Spleen (tissue), 11 donors: Measurements from ENCODE around the gene PACSIN1. TPM values are rescaled to one million over a fixed set of nuclear protein-coding genes. Genes with fewer than 3 reads are reported as not detected.
A peak's percentile ranks its signal among the peaks of the same experiment; 100 is the strongest.

Experiments used
- DNase-seq: peaks from one replicate; pipeline ENCODE4 v3.0.0-alpha.2; 2020
- H3K27ac ChIP-seq, 8 donors: fragments of 200-600 bp; sonication (generic) in 7 of 8; 1 replicate in 4 of 8; 2 replicates in 4 of 8; pipeline versions ENCODE4 v1.5.0 to v1.8.0; 2016 to 2021; ENCODE audit warnings: inconsistent platforms in 4 of 8, mild to moderate bottlenecking in 4 of 8, moderate library complexity in 1 of 8
- H3K27me3 ChIP-seq, 7 donors: fragments of 200-600 bp; sonication (generic) in 6 of 7; replicated peaks in 1 of 7; 1 replicate in 4 of 7; 2 replicates in 3 of 7; pipeline versions ENCODE4 v1.5.0 to v1.8.0; 2016 to 2021; ENCODE audit warnings: inconsistent platforms in 3 of 7, mild to moderate bottlenecking in 1 of 7
- H3K36me3 ChIP-seq, 6 donors: fragments of 200-600 bp; sonication (generic) in 5 of 6; 1 replicate in 4 of 6; 2 replicates in 2 of 6; pipeline versions ENCODE4 v1.5.0 to v1.8.0; 2016 to 2021; ENCODE audit warnings: inconsistent platforms in 2 of 6
- H3K4me1 ChIP-seq, 6 donors: fragments of 200-600 bp; sonication (generic) in 5 of 6; 1 replicate in 3 of 6; 2 replicates in 3 of 6; pipeline versions ENCODE4 v1.5.0 to v1.8.0; 2016 to 2021; ENCODE audit warnings: inconsistent platforms in 3 of 6
- H3K4me3 ChIP-seq, 8 donors: fragments of 200-600 bp; sonication (generic) in 7 of 8; 1 replicate in 4 of 8; 2 replicates in 4 of 8; pipeline versions ENCODE4 v1.5.0 to v1.8.0; 2016 to 2021; ENCODE audit warnings: inconsistent platforms in 4 of 8, mild to moderate bottlenecking in 4 of 8, moderate library complexity in 2 of 8
- H3K9me3 ChIP-seq, 8 donors: fragments of 200-600 bp; sonication (generic) in 7 of 8; 1 replicate in 4 of 8; 2 replicates in 4 of 8; pipeline versions ENCODE4 v1.5.0 to v1.8.0; 2016 to 2021; ENCODE audit warnings: inconsistent platforms in 4 of 8
- CTCF ChIP-seq, 11 experiments: fragments of 200-600 bp in 7 of 11; fragments of 450-650 bp in 4 of 11; sonication (generic) in 4 of 11; IDR thresholded peaks in 8 of 11; conservative IDR thresholded peaks in 3 of 11; 1 replicate in 7 of 11; 2 replicates in 4 of 11; pipeline versions ENCODE4 v1.4.0 to v1.8.0; 2016 to 2021; ENCODE audit warnings: antibody characterized with exemption in 11 of 11, inconsistent platforms in 4 of 11, mild to moderate bottlenecking in 1 of 11
- POLR2A ChIP-seq, 3 donors: fragments of 450-650 bp; IDR thresholded peaks; one replicate each; pipeline ENCODE4 v1.5.1; 2017; ENCODE audit warnings: antibody characterized with exemption in 3 of 3, mild to moderate bottlenecking in 1 of 3
- POLR2AphosphoS5 ChIP-seq, 3 donors: sonication (generic); formaldehyde crosslinking; IDR thresholded peaks; one replicate each; pipeline ENCODE4 v1.5.1; 2017; ENCODE audit warnings: antibody characterized with exemption in 3 of 3
- WGBS, 5 donors: extraction: QIAGEN DNeasy Blood & Tissue Kit in 3 of 5; methylation state at CpG; one replicate each; pipeline versions ENCODE4 v1.1.5 to v1.1.7; 2013 to 2018; 5-methylcytosine and 5-hydroxymethylcytosine counted together
- intact Hi-C: fragments of 100-400 bp; cut with DNase I; formaldehyde crosslinking; loops from one replicate; pipeline ENCODE4 v1.15.0; 2023; ENCODE audit warnings: low total_unique reads
- polyA plus RNA-seq, 3 donors: library from polyadenylated mRNA; stranded (reverse); fragments of 200-250 nt; gene quantifications; one replicate each; pipeline ENCODE4 v1.2.1, GENCODE V29; 2013
- total RNA-seq, 7 donors: library from RNA; depleted of rRNA in 3 of 7; stranded (reverse); fragments of >200 nt in 3 of 7; fragmentation: NEBNext Ultra II Directional in 4 of 7; extraction: Animal tissue kit (Norgen Biotek cat#: 25700) in 4 of 7; gene quantifications; one replicate each; pipeline versions ENCODE4 v1.1.0 to v1.2.1, GENCODE V29; 2016 to 2021
- donor health status: healthy with polysubstance abuse.
- donor health status: DM: no; HTN: no; CAD: no; lungs with moderate emphysema.
- donor health status: DM: no; HTN: no; CAD: no.
- donor health status: Bipolar disorder and iron deficiency.
- donor health status: healthy.
- donor health status: DM: no; HTN: no; CAD: no.
- donor health status: DM: yes; HTN: yes; CAD: no.

PACSIN1 gene
- total and polyA plus RNA-seq, 10 donors = 0.66 to 2.8 (median 1.3) TPM

GRCh38 chr6:34511915-34512737 lies 46.2 kb downstream of the PACSIN1 start:
- Histone ChIP-seq H3K36me3 (no peaks in the 10 kb centered on the region), H3K9me3 (peaks cover 0 to 15% (median 9%) of the 10 kb centered on the region in 8 donors), H3K27me3 (peaks cover 0 to 32% (median 10%) of the 10 kb centered on the region in 7 donors), H3K27ac (no peak overlapping the region), H3K4me1 (peaks cover 0 to 8% (median 0%) of the 10 kb centered on the region in 6 donors), H3K4me3 (no peak overlapping the region)
- intact Hi-C loops = no loop called here
- TF ChIP-seq POLR2A (IDR thresholded peaks at IDR 0.05) (no peak), CTCF (IDR thresholded peaks at IDR 0.05 in 8 of 11, conservative IDR thresholded peaks at IDR 0.05 in 3 of 11) (no peak), POLR2AphosphoS5 (IDR thresholded peaks at IDR 0.05) (no peak)
- 61 to 76% (median 64%) methylated on average over 9 to 12 of the region's 12 CpGs for WGBS, 5 donors
- peak; percentile 46 for DNase-seq

GRCh38 chr6:34512738-34513115 lies 46.9 kb downstream of the PACSIN1 start:
- WGBS, 5 donors = 80 to 91% (median 87%) methylated on average over 5 of the region's 5 CpGs

GRCh38 chr6:34513646-34514045 lies 47.8 kb downstream of the PACSIN1 start:
- Histone ChIP-seq H3K27me3 (peaks cover 0 to 34% (median 10%) of the 10 kb centered on the region in 7 donors), H3K4me1 (peaks cover 0 to 8% (median 0%) of the 10 kb centered on the region in 6 donors), H3K4me3 (no peak overlapping the region), H3K9me3 (peaks cover 0 to 14% (median 9%) of the 10 kb centered on the region in 8 donors), H3K36me3 (no peaks in the 10 kb centered on the region), H3K27ac (no peak overlapping the region)
- 86 to 99% (median 94%) methylated on average over 4 of the region's 4 CpGs for WGBS, 5 donors
- TF ChIP-seq CTCF (IDR thresholded peaks at IDR 0.05 in 8 of 11, conservative IDR thresholded peaks at IDR 0.05 in 3 of 11) = no peak
- TF ChIP-seq POLR2AphosphoS5 (IDR thresholded peaks at IDR 0.05) = no peak
- TF ChIP-seq POLR2A (IDR thresholded peaks at IDR 0.05) = no peak
- peak; percentile 32 for DNase-seq
- intact Hi-C loops = no loop called here

More at GRCh38 chr6:34512738-34513115, 46.9 kb downstream of the PACSIN1 start:
- no peak overlapping the region for H3K27ac ChIP-seq
- intact Hi-C loops = no loop called here
- H3K9me3 ChIP-seq = peaks cover 0 to 15% (median 9%) of the 10 kb centered on the region in 8 donors
- peaks cover 0 to 34% (median 10%) of the 10 kb centered on the region in 7 donors for H3K27me3 ChIP-seq
- H3K4me1 ChIP-seq = peaks cover 0 to 8% (median 0%) of the 10 kb centered on the region in 6 donors
- no peak for TF ChIP-seq POLR2A (IDR thresholded peaks at IDR 0.05)
- TF ChIP-seq POLR2AphosphoS5 (IDR thresholded peaks at IDR 0.05) = no peak
- no peak for TF ChIP-seq CTCF (IDR thresholded peaks at IDR 0.05 in 8 of 11, conservative IDR thresholded peaks at IDR 0.05 in 3 of 11)
- H3K4me3 ChIP-seq = no peak overlapping the region
- no peaks in the 10 kb centered on the region for H3K36me3 ChIP-seq
- peak; percentile 11 for DNase-seq

- intact Hi-C loops = no loop called here
- peaks cover 0 to 34% (median 10%) of the 10 kb centered on the region in 7 donors for H3K27me3 ChIP-seq
- peaks cover 0 to 8% (median 0%) of the 10 kb centered on the region in 6 donors for H3K4me1 ChIP-seq
- TF ChIP-seq POLR2A (IDR thresholded peaks at IDR 0.05) (no peak), POLR2AphosphoS5 (IDR thresholded peaks at IDR 0.05) (no peak), CTCF (IDR thresholded peaks at IDR 0.05 in 8 of 11, conservative IDR thresholded peaks at IDR 0.05 in 3 of 11) (no peak)
- H3K27ac ChIP-seq = no peak overlapping the region
- DNase-seq = peak; percentile 19
- H3K4me3 ChIP-seq = no peak overlapping the region
- H3K9me3 ChIP-seq = peaks cover 0 to 11% (median 8%) of the 10 kb centered on the region in 8 donors
- H3K36me3 ChIP-seq = no peaks in the 10 kb centered on the region
- 82 to 93% (median 89%) methylated on average over 8 of the region's 8 CpGs for WGBS, 5 donors
These were observed 48.2 kb downstream of the PACSIN1 start for GRCh38 chr6:34514112-34514511.
